ENCODE data around the gene CD1B.
A peak's percentile ranks its signal among the peaks of the same experiment; 100 is the strongest.

CD1B gene

DNA sequence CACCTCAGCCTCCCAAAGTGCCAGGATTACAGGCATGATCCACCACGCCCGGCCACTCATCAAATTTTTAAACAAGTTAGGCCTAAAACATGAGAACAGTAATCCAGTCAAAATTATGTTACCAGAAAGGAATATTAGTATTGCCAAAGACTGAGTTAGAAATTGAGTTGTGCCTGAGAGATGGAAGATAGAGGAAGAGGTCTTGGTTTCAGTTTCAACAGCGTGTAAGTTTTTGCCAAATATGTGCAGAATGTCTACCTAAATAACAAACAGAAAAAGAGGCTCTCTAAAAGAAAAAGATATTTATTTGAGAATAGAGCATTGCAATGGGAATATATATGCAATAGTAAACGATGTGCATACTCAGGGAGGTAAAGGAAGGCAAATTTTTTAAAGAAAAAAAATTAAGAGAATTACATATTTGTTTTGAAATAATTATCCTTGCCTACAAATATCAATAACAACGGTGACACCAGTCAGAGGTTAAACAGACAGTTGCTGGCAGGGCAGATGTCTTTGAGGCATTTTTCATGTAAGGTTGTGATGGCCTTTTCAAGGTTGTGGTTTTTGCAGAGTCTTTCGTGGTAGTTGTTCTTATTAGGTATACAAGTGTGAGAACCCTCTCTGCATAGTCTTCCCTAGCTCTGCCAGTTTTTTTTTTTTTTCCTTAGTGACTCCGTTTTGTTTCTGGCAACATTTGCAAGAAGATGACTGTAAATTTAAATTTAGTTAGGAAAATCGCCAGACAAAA, 2.2 kb upstream of the CD1B start:
- TF ChIP-seq ZFX (IDR thresholded peaks at IDR 0.05; ENCODE audit: borderline replicate concordance): no peak
- TF ChIP-seq, protein P1, sequence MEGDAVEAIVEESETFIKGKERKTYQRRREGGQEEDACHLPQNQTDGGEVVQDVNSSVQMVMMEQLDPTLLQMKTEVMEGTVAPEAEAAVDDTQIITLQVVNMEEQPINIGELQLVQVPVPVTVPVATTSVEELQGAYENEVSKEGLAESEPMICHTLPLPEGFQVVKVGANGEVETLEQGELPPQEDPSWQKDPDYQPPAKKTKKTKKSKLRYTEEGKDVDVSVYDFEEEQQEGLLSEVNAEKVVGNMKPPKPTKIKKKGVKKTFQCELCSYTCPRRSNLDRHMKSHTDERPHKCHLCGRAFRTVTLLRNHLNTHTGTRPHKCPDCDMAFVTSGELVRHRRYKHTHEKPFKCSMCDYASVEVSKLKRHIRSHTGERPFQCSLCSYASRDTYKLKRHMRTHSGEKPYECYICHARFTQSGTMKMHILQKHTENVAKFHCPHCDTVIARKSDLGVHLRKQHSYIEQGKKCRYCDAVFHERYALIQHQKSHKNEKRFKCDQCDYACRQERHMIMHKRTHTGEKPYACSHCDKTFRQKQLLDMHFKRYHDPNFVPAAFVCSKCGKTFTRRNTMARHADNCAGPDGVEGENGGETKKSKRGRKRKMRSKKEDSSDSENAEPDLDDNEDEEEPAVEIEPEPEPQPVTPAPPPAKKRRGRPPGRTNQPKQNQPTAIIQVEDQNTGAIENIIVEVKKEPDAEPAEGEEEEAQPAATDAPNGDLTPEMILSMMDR (IDR thresholded peaks at IDR 0.05): no peak
- H3K27ac ChIP-seq: no peak overlapping the region

DNA sequence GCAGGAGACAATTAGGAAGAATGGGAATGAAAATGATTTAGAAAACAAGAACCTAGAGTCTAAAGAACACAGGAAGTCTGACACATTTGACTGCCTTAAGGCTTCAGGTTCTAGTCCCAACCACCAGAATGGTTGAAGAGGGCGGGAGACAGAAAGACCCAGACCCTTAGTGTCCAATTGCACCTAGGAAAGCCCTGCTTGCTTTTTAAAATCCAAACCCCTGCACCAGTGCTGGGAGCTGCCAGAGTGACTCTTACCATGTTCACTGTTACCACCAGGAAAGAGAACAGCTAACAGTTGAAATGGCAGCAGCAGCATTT, 265 bp downstream of the CD1B start:
- H3K27ac ChIP-seq: no peak overlapping the region

DNA sequence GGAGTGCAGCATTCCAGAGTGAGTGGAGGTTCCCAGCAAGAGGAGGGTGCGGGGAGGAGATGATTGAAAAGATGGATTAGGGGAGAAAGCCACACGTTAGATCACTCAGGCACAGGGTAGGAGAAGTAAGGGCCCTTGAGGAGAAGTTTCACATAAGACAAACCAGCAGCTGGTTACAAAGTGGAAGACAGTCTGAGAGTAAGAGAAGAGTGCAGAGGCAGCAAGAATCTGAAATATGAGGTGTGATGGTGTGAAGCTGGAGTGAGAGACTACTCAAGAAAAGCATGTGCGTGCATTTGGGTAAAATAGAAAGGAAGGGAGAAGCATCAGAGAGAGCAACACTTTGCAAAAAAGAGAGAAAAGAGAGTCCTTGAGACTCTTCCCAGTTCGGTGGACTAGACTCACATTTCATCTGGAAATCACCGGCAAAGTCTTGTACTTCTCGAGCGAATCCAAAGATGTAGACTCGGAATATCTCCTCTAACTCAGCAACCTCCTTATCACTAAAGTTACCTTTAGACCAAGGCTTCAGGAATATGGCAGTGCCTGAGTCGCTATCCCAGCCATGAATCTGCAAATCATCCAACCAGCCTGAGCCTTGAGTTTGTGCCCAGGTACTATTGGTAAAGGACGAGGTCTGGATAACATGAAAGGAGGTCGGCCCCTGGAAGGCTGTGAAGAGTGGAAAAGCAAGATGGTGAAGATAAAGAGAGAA, 783 bp downstream of the CD1B start:
- TF ChIP-seq, protein P1 (IDR thresholded peaks at IDR 0.05): no peak
- TF ChIP-seq ZFX (IDR thresholded peaks at IDR 0.05; ENCODE audit: borderline replicate concordance): no peak
- H3K27ac ChIP-seq: no peak overlapping the region

More for the DNA sequence above, 265 bp downstream of the CD1B start:
- TF ChIP-seq, protein P1 (IDR thresholded peaks at IDR 0.05): no peak
- TF ChIP-seq ZFX (IDR thresholded peaks at IDR 0.05; ENCODE audit: borderline replicate concordance): no peak

DNA sequence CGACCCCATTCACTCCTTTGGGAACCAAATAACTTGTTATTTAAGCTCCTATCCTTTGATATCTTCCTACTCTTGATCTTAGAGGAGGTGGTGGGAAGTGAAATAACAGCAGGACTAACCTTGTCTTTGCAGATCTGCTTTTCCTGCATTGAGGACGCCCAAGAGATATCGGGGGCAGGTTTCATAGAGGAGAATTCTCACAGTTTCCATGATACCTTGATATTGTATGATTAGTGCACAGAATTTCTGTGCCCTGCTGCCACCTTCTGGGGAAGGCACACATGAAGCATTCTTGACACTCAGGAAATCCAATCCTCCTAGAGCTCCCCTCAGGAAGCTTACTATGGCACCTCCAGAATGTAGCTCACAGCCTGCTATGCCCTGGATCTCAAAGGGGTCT, 1.6 kb downstream of the CD1B start:
- no peak for TF ChIP-seq ZFX (IDR thresholded peaks at IDR 0.05; ENCODE audit: borderline replicate concordance)
- TF ChIP-seq, protein P1 (IDR thresholded peaks at IDR 0.05): peak; percentile 32
- no peak overlapping the region for H3K27ac ChIP-seq

DNA sequence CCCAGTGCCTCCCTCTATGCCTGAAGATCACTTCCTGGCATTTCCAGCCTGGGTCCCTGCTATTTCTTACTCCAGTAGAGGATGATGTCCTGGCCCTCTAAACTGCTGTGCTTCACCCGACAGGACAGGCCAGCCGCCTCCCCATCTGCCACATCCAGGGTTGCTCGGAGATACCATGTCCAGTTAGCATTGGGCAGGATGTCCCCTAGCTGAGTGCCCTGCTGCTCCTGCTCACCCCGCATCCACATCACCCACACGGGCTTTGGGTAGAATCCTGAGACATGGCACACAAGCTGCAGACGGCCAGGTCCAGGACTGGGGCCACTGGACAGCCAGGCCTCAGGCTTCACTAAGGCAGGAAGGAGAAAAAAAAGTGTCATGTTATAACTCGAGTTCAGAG, 2.0 kb downstream of the CD1B start:
- TF ChIP-seq, protein P1 (IDR thresholded peaks at IDR 0.05): no peak
- no peak for TF ChIP-seq ZFX (IDR thresholded peaks at IDR 0.05; ENCODE audit: borderline replicate concordance)
- H3K27ac ChIP-seq: no peak overlapping the region

DNA sequence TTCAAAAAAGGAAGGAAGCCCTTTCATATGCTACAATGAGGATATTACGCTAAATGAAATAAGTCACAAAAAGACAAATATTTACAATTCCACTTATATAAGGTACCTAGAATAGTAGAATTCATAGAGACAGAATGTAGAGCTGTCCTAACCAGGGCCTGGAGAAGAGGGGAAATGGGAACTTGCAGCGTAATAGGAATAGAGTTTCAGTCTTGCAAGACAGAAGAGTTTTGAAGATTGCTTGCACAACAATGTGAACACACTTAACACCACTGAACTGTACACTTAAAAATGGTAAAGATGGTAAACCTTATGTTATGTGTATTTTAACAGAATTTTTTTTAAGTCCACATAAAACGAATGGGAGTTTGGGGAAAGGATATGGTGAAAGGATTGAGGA, 2.9 kb downstream of the CD1B start:
- TF ChIP-seq, protein P1 (IDR thresholded peaks at IDR 0.05): no peak
- no peak for TF ChIP-seq ZFX (IDR thresholded peaks at IDR 0.05; ENCODE audit: borderline replicate concordance)

DNA sequence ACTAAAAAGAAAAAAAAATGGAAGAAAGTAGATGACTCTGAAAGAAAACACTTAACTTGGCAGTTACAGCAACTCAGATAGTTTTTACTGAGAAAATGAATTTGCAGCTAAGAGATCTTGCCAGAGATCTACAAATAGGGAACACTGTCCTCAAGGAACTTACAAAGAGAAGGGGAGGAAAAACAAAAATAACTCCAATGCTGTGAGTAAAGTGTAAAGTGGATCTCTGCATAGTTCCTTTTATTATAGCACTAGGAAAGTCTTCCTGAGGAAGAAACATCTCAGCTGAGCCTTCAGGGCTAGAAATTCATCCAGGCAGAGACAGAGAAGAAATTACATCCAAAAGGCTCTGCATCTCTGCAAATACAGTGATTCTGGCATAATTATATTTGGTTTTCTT, 3.9 kb downstream of the CD1B start:
- TF ChIP-seq, protein P1 (IDR thresholded peaks at IDR 0.05): no peak
- TF ChIP-seq ZFX (IDR thresholded peaks at IDR 0.05; ENCODE audit: borderline replicate concordance): no peak
- H3K27ac ChIP-seq: no peak overlapping the region

More for the DNA sequence above, 2.9 kb downstream of the CD1B start:
- H3K27ac ChIP-seq: no peak overlapping the region
